ENCODE data around the gene CSK.
"Not testable (repeated sequence)": the region's sequence is repeated elsewhere in the genome, so short reads cannot be mapped to it uniquely, and the experiment has no call there.

CSK gene

DNA sequence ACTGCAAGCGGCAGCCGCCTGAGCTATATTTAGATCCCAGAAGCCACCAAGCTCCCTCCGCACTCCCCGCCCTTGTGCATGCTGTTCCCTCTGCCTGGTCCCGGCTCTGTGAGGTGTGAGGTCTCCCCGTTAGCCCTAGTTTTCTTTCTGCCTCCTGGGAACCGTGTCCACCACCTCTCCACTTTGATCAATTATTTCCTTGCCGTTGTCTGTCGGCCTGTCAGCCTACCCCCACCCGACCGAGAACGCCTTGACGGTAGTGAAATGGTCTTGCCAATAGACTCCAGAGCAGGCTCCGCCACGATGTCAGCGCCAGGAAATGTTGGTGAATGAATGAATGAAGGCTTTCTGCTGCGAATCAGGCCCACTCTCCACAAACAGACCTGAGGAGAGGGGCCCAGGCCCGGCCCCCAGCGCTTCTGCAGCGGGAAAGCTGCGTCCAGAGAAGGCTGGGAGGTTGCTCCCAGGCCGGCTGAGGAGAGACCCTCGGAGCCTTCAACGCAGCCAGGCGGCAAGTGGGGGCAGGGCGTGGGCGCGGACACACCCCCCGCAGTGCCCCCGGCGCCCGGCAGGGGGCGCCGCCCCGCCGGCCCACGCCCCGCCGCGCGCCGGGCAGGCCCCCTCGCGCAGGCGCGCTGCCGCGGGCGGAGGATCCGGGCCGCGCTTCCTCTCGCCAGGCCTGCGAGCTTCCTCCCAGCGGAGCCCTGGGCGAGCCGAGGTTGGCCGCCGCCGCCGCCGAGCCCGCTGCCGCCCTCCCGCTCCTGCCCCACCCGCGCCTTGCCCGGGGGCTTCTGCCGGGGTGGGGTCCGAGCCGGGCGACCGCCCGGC is at the start of gene CSK:
Gene CSK, plus strand, starts transcription at position 650 of the 828 bp plus-strand sequence. CDS start 16,218 bp downstream, outside the sequence.
- peak; percentile 65 for DNase-seq

DNA sequence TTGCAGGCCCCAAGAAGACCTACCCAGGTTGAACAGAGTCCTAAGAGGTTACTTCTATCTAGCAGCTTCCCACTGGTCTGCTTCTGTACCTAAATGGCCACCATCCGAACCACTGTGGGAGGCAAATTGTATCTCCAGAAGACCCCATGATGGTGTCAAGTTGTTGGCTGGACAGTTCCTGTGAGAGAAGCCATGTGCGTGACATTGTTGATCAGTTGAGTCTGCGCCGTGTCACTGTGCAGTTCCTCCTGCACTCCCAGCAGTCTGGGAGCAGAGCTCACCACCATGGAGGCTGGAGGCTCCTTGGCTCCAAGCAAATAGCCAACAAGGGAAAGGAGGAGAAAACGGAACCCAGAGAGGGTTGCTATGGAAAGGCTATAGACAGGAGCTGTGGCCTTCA is 49.0 kb upstream of the CSK start:
- DNase-seq = no peak

DNA sequence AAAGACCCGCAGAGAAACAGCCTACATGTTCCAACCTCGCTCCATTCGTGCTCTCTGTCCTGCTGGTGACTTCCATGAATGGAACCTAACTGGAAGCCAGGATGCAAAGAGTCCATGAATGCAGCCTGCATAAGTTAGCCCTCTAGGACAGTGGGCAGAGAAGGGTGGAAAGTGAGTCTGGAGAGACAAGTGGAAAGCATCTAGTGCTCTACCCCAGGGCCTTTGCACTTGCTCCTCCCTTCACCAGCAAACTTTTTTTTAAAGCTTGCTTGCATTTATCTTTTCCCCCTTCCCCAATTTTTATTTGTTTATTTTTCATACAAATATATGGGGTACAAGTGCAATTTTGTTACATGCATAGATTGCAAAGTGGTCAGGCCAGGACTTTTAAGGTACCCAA is 48.6 kb upstream of the CSK start:
- no peak for DNase-seq

DNA sequence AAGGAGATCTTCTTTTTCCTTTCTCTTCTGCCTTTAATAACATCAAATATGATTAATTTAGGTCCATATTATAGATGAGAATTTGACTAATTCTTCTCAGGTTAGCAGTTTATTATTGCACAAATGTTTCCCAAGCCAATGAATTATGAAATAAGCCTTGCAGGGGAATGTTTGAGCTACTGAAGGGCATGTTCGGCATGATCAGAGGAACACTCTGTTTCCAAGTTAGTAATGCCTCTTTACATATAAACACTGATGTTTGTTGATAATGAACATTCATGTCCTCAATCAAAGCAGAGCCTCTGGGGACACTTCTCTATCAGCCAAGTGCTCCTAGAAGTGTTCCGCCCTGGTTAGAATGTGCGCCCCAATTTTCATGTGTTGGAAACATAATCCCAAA is 46.6 kb upstream of the CSK start:
- DNase-seq = no peak

DNA sequence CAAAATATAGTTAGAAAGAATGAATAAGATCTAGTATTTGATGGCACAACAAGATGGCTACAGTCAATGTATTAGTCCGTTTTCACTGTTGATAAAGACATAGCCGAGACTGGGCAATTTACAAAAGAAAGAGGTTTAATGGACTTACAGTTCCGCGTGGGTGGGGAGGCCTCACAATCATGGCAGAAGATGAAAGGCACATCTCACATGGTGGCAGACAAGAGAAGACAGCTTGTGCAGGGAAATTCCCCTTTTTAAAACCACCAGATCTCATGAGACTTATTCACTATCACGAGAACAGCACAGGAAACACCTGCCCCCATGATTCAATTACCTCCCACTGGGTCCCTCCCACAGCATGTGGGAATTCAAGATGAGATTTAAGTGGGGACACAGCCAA is 43.6 kb upstream of the CSK start:
- not testable (repeated sequence) for DNase-seq

DNA sequence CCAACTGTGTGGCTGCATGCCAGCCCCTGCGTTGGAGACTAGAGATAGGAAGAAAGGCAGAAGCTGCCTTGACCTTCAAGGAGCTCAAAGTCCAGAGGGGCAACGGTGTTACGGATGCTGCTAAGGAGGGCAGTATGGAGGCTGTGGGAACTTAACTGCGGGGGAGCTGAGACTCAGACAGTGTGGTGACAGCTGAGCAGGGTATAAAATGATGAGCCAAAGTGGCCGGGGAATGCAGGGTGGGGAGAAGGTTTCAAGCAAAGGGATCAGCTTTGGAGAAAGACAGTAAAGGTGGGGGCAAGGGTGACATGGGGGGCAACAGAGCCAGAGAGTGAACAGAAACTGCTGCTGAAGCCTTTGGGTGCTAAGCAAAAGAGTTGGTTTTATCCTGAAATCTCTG is 39.5 kb upstream of the CSK start:
- no peak for DNase-seq

DNA sequence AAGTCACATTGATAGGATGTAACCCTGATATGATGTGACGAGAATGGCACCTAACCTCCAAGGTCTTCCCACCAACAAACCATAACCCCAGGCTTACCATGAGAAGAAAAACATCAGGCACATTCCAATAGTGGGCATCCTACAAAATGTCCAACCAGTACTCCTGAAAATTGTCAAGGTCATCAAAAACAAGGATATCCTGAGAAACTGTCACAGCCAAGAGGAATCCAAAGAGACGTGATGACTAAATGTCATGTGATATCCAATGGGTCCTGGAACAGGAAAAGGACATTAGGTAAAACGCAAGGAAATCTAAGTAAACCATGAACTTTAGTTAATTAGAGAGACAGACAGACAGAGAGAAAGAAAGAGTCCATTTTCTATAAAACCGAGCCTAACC is 35.5 kb upstream of the CSK start:
- DNase-seq = no peak

DNA sequence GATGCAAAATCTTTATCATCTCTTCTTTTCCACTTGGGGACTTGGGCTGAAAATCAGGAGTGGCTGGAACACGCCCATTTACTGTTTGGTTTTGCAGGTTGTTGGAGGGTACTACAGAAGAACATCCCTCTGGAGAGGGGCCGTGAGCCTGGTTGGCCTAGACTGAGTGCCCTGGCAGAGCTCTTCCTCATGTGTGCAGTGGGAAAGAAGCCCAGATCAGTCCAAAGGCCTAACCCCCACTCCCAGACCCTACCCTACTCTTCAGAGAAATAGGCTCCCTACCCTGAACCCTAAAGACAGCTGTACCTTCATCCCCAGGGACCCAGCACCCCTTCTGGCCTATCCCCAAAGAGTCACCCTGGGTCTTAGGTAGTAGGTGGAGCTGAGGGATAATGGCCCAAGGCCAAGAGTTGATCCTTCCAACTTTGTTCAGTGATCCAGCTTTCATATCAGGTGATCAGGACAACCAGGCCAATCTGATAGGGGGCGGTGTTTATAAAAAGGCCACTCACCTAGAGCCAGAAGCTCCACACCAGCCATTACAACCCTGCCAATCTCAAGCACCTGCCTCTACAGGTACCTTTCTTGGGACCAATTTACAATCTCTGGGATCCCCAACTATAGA is 33.4 kb upstream of the CSK start, which contains the start of gene CYP1A2:
Gene CYP1A2, plus strand, starts transcription at position 524 of the 625 bp plus-strand sequence. CDS start 894 bp downstream, outside the sequence.
- DNase-seq = no peak

DNA sequence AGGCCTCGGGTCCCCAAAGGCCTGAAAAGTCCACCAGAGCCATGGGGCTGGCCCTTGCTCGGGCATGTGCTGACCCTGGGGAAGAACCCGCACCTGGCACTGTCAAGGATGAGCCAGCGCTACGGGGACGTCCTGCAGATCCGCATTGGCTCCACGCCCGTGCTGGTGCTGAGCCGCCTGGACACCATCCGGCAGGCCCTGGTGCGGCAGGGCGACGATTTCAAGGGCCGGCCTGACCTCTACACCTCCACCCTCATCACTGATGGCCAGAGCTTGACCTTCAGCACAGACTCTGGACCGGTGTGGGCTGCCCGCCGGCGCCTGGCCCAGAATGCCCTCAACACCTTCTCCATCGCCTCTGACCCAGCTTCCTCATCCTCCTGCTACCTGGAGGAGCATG is 32.0 kb upstream of the CSK start:
- DNase-seq = no peak

DNA sequence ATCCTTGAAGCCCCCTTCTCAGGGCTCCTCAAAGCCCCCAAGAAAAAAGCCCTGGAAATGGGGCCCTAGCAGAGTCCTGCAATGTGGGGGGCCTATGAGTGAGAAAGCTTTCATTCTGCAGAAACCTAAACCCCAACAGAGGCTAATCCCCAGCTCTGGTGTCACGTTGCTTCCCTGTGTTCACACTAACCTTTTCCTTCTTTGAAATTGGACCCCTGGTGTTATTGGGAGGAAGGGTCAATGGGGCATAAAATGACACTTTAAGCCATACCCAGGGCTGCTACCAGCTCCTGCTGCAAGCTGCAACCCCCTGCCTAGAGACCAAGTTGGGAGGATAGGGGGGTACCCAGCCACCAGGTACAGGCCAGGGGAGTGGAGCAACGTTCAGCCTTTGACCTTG is 31.1 kb upstream of the CSK start:
- DNase-seq = no peak

DNA sequence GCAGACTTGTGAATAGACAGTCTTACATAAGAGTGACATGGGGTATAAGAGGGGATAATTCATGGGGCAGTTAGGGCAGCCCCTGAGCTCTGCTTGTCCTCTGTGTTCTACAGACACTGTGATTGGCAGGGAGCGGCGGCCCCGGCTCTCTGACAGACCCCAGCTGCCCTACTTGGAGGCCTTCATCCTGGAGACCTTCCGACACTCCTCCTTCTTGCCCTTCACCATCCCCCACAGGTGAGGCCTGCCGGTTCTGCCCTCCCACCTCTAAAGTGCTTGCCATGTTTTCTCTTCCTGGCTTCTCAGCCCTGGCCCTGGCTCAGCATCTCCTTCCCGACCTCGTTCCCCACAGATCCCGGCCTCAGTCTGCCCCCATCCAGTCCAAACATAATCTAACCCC is 29.9 kb upstream of the CSK start:
- no peak for DNase-seq

DNA sequence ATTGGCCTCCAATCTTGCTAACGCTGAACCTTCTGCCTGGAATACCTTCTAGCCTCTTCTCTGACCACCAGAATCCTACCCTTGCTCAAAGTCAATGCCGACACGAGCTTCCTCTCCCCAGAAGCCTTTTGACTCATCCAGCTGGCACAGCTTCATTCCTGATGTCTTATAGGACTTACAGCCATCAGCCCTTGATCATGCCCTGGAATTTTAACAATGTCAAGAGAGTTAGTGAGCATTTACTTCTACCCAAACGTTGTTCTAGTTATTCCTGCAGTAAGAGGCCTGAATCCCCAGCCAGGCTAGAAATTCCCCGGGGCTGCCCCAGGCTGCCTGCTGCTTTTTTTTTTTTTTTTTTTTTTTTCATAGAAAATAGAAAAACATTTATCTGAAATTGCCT is 29.3 kb upstream of the CSK start:
- no peak for DNase-seq

DNA sequence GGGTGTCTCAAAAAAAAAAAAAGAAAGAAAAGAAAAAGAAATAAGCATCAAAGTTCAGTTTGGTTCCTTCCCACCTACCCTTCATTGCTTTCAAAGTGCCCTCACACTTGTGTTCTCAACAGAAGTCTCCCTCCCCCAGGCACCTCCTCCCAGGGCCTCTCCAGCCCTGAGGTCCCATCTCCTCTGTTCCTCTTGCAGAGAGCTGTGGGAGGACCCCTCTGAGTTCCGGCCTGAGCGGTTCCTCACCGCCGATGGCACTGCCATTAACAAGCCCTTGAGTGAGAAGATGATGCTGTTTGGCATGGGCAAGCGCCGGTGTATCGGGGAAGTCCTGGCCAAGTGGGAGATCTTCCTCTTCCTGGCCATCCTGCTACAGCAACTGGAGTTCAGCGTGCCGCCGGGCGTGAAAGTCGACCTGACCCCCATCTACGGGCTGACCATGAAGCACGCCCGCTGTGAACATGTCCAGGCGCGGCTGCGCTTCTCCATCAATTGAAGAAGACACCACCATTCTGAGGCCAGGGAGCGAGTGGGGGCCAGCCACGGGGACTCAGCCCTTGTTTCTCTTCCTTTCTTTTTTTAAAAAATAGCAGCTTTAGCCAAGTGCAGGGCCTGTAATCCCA is 27.2 kb upstream of the CSK start:
- no peak for DNase-seq

DNA sequence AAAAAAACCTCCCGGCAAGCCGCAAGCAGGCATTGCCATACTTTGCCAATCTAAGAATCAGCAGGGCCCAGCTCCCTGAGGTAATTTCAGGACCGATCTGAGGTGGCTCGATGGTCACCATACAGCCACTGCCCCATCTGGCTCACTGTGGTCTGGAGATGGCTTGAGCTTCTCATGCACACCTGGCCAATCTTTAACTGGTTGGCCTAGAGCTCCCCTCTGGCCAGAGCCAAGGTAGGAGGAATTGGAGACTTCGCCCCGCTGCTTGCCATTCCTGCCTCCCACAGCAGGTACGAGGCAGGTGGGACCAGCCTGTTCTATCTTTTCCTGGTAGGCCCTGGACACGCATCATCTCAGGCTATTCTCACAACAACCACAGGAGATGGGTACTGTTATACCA is 23.1 kb upstream of the CSK start:
- DNase-seq = no peak

DNA sequence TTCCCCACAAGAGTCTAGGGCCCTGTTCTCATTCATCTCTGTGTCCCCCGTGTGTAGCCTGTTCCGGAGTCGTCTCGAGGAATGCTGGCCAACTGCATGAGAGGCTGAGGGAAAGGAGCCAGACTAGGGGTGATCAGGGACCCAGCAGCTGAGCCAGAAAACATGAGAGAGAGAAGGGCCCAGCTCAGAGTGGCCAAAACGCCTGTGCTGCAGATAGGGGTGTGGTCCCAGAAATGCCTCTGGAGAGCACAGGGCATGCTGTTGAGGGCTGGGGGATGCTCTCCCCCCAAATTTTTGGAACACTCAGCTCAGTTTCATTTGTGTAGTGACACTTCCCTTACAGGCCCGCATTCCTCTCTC is 19.1 kb upstream of the CSK start:
- no peak for DNase-seq

DNA sequence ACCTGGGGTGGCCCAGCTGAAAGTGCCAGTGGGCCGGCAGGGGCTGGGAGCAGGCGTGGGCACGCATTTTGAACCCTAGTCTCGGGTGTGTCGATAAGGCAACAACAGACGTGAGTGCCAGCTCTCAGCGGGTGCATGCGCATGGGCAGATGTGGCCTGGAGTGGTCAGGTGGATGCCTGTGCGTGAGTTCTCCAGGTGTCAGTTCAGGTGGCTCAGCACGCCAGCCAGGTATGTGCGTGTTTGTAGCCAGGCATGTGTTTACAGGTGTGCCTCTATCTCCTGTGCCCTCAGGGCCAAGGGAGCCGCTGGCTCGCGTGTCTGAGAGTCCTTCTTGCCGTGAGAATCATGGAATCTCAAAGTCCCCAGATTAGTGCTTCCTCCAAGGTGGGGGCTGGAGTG is 18.5 kb upstream of the CSK start:
- DNase-seq = no peak

DNA sequence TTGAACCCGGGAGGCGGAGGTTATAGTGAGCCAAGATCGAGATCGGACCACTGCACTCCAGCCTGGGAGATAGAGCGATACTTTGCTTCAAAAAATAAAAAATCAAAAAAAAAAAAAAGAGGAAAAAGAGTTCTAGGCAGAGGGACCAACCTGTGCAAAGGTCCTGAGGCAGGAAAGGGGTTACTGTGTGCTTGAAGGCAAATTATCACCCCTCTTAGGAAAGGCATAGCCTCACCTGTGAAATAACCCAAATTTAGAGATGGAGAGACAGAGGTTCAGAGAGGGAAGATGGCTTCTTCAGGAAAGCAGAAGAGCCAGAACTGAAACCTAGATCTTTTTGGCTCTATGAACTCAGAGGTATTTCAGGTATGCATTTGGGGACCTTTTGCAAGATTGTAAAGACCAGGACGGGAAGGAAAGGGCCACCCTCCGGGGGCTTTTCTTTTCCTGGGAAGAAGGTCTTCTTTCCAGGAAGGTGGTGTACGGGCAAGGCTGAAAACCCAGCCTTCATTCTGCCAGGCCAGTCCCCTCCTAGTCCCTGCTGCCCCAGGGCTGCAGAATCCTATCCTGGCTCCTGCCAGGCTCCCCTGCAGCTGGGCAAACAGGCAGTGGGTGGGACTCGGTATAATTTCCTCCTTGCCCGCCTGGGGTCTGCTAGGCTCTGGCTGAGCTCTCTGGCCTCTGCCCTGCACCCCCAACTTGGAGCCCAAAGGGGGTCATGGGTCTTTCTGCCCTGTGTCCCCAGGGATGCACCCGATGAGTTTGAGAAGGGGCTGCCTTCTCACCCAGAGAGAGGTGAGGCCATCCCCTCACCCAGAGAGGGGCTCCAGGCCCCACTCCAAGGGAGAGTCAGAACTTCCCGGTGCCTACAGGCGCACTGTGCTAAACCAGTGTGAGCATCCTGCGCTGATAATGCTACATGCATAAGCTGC is 14.4 kb upstream of the CSK start:
- no peak for DNase-seq

DNA sequence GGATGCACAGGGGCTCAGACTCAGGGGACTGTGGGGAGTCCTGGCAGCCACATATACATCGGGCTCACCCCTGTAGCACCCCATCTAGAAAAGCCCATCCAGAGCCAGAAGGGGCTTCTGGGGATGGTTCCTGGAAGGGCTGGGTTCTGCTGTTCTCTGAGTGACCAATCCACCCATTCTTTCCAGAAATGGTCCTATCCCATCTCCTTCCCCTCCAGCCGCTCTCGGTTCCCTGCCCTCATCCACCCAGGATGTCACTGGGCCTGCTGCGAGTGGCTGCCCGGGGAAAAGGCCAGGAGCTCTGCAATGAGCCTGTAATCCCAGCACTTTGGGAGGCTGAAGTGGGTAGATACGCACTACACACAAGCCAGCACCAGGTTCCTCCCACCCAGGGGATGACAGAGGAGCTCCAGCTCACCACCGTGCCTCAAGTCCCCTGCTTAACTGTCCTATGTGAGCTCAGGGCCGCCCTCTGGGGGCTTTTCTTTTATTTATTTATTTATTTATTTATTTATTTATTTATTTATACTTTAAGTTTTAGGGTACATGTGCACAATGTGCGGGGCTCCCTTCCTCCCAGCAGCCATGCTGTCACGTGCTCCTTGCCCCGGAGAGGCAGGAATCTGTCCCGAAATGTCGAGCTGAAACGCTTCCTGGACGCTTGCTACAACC is 13.6 kb upstream of the CSK start:
- no peak for DNase-seq

DNA sequence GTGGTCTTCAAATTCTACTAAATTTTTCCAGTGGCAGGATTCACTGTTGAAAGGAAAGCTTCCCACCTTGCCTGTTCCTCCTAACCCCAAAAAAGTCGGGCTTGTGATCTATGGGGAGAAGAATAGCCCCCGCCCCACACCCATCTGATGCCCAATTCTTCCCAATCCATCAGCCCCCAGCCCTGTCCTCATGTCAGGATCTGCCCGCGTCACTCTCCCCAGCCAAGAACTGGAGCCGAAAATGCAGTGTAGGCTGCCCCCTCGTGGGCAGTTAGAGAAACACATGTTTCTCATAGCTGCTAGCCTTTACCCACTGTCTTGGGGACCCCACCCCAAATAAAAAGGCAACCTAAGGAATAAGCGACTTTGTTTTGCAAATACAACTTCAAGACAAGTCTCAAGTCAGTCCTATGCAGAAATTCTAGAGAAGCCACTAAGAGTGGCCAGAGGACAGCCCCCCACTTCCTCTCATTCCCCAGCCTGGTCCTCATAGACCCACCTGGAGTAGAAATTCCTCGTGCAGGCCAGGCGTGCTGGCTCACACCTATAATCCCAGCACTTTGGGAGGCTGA is 13.0 kb upstream of the CSK start:
- peak; percentile 79 for DNase-seq

DNA sequence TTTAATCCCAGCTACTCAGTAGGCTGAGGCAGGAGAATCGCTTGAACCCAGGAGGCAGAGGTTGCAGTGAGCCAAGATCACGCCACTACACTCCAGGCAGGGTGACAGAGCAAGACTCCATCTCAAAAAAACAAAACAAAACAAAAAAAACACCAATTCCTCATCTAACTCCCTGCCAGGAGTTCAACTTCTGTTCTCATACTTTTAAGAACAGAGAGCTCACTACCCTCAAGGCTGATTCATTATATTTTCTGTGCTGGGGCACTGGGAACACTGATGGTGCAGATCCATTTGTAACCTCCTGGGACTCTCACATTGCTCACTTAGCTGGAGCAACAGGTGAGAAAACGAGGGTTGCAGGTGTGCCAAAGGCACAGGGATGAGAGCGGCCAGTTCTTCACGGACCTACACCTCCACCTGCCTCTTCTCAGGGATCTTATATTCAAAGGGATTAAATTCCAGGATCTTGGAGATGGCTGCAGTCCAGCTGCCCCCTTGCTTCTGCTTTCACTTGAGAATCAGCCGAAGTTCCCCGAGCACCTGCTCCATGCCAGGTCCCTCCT is 12.3 kb upstream of the CSK start:
- DNase-seq = no peak

DNA sequence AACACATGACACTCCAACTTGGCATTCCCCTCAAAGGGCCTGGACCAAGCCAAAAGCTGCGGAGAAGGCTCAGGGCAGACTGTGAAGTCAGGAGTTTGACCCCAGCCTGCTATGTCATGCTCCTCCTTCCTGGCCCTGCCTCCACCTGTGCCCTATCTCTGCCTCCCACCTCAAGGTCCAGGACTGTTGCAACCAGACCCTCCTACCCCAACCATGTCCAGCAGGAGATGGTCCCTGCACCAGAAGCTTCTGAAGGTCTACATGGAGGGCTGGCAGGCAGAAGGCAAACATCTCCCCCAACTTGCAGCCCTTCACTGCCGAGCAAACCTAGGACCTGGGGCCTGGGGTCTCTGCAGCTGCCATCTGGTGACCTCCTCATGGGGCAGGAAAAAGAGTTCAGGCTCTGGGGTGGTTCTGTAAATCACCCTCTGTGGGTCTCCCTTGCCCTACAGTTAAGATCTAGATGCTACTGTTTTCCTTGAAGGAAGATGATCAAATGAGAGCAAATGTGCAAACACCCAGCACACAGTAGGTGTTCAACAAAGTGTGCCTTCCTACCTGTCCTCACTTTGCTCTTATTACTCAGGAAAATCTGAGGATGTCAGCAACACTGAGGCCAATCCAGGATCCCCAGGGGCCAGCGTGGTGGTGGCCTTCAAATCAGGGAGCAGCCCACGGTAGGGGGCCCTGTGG is 11.5 kb upstream of the CSK start:
- no peak for DNase-seq

All from midbrain (tissue), 1 donor.